Brain pericyte (primary cell): Measurements from ENCODE around the gene ZFP36.

ENCODE experiments used
- DNase-seq: peaks from one replicate; pipeline ENCODE4 v3.0.0-alpha.2; 2012; ENCODE audit warnings: low read depth, low spot score

Gene ZFP36

DNA sequence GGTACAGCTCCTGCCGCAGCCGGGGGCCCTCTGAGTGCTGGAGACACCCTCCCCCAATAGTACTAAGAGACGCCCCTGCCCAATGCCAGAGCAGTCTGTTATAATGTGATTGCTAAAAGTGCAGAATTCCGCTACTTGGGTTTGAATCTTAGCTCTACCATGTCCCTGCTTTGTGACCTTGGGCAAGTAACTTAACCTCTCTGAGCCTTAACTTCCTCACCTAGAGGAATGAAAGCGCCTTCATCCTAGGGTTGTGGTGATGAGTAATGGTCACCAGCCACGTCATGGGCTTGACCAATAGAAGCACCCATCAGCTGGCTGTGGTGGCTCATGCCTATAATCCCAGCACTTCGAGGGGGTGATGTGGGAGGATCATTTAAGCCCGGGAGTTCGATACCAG is 12.4 kb downstream of the ZFP36 start:
- no peak for DNase-seq

DNA sequence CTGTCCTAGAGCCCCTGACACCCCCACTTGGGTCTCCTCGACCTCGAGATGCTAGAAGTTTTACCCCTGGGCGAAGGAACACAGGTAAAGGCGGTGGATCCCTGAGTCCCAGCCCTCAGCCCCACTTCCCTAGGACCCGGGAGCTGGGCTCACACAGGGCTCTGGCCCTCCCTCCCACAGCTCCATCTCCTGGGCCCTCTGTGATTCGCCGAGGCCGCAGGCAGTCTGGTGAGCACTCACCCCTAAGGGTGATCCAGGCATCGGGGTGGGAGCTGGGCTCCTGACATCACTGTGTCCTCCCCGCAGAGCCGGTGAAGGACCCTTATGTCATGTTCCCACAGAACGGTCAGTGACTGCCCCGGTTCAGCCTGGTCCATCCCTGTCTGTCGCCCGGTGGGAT is 14.1 kb downstream of the ZFP36 start:
- no peak for DNase-seq

DNA sequence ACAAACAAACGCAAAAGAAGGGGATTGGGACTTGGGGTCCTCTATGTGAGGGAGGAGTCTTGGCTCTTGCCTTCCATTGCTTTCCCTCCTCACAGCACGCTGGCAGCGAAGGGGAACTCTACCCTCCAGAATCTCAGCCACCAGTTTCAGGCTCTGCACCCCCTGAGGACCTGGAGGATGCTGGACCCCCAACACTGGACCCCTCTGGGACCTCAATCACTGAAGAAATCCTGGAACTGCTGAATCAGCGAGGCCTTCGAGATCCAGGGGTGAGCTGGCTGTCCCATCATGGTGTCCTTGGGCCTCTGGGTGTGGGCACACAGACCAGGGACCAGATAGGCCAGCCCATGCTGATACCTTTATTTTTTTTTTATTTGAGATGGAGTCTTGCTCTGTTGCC is 15.4 kb downstream of the ZFP36 start:
- no peak for DNase-seq

DNA sequence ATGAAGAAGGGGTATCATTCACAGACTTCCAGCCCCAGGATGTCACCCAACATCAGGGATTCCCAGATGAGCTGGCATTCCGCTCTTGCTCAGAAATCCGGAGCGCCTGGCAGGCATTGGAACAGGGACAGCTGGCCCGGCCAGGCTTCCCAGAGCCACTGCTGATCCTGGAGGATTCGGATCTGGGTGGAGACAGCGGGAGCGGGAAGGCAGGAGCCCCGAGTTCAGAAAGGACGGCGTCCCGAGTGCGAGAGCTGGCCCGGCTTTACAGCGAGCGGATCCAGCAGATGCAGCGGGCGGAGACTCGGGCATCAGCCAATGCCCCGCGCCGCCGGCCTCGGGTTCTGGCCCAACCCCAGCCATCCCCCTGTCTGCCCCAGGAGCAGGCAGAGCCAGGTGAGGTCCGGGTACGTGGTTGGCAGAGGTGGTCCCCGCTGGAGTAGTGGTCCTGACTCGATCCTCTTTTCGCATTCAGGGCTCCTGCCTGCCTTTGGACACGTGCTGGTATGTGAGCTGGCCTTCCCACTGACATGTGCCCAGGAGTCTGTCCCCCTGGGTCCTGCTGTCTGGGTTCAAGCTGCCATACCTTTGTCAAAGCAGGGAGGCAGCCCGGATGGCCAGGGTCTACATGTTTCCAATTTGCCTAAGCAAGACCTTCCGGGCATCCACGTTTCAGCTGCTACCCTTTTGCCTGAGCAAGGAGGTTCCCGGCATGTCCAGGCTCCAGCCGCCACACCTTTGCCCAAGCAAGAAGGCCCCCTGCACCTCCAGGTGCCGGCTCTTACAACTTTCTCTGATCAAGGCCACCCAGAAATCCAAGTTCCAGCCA is 16.8 kb downstream of the ZFP36 start:
- no peak for DNase-seq

DNA sequence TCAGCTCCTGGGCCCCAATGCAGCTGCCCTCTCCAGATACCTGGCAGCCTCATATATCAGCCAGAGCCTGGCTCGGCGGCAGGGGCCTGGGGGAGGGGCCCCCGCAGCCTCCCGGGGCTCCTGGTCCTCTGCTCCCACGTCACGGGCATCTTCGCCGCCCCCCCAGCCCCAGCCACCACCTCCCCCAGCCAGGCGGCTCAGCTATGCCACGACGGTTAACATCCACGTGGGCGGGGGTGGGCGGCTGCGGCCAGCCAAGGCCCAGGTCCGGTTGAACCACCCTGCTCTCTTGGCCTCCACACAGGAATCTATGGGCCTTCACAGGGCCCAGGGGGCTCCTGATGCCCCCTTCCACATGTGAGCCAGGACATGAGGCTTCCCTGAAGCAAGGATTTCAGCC is 18.3 kb downstream of the ZFP36 start:
- no peak for DNase-seq

DNA sequence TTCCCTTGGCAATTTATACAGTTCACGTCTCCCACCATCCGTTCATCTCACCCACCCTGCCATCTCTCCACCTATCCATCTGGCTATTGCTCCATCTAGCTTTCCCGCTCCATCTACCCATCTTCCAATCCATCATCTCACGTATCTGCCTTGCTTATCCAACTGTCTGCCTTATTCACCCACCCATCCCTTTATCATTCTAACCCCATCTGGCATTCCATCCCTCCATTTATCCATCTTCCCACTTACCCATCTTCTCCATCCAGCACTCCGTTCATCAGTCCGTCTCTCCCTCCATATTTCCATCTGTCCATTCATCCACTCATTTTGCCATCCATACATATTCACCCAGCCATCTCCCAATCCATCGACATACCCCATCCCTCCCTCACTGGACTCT is 19.1 kb downstream of the ZFP36 start:
- no peak for DNase-seq

DNA sequence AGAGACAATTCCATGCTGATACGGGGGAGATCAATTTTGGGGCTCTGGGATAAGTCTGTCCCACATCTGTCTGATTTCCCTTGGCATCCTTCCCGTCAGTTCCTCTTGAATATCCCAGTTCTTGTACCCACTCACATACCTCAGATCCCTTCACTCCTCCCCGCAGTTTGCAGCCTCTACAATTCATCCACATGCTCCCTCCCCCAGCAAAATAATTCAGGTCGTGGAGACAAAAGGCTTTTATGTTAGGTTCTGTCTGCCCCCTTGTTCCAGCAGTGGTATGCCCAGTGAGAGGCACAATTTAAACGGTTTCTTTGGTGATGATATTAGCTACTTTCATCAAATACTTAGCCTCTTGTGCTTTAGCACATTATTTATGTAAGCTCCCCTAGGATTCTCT is 19.5 kb downstream of the ZFP36 start:
- no peak for DNase-seq

DNA sequence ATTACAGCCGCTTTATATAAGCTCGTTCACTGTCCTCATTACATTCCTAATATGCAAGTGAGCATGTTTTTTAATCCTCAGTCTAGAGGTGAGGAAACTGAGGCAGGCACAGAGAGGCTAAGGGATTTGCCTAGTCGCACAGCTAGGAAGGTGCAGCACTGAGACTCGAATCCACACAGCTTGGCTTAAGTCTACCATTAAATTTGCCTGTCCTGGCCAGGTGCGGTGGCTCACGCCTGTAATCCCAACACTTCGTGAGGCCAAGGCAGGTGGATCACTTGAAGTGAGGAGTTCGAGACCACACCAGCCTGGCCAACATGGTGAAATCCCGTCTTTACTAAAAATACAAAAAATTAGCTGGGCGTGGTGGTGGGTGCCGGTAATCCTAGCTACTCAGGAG is 21.1 kb downstream of the ZFP36 start:
- DNase-seq: no peak

DNA sequence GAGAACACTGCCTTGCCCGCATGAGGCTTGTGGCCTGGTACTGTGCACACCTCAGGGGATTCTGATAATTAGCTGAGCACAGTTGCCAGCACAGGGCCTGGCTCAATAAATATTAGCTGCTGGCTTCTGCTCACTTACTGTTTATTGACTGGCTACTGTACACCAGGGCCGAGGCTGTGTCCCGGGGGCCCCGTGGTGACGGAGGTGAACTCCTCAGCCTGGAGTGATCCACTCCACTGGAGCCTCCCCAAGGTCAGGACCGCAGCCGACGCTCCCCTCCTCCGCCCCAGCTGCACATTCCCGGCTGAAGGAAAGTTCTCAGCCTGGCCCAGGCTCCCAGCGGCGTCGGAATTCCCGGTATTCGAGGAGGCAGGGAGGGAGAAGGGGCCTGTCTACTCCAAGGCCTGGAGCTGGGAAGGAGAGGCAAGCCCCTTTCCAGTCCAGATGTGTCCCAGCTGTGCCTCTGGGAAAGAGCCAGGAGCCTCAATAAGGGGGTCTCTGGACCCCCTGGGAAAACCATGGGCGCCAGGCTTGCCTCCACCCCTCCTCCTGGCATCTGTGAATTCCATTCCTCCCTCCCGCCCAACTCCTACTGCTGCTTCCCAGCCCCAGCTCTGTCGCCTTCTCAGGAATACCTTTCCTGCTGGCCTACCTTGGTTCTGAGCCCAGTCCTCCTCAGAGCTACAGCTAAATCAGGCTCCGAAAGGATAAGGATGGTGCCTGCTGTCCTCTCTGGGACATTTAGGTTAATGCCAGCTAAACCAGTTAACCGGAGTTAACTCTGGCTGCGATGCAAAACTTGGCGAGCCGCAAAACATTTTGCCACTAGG is 21.9 kb downstream of the ZFP36 start:
- DNase-seq: peak; percentile 89

DNA sequence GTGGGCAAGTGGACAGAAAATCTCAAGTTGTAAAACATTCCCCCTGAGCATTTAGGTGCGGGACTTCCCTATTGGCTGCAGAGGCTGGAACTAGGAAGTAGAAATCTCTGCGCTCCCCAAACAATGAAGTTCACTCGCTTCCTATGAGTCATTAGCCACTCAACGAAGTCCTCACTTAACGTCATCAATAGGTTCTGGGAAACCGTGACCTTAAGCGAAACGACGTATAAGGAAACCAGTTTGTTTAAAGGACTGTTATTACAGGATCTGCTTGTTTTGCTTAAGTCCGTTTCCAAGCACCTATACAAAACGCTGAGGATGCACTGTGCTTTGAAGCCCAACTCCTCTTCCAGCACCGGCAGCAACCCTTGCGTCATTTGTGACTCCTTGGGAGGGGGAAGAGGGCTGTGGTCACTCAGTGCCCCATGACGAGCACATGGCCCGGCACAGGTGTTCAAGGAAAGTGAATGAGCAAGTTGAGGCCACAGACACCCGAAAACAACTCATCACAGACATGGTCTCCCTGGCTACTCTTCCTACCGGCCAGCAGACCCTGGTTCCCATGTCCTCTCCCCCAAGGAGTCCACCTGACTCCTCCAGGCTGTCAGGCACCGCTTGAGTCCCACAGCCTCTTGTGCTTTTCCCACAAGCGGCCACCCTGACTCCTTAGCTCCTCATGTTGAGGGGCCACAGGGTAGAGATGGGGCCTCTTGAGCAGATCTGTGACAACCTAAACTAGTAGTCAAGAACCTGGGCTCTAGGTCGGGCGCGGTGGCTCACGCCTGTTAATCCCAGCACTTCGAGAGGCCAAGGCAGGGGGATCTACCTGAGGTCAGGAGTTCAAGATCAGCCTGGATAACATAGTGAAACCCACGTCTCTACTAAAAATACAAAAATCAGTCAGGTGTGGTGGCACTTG is 24.3 kb downstream of the ZFP36 start:
- peak; percentile 97 for DNase-seq

DNA sequence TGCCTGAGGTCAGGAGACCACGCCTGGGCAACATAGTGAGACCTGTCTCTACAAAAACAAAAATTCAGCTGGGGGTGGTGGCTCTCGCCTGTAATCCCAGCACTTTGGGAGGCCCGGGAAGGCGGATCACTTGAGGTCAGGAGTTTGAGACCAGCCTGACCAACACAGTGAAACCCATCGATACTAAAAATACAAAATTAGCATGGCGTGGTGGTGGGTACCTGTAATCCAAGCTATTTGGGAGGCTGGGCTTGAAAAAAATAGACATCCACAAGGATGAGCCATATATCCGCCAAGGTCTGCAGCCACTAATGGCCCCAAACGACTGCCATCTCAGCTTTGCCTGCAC is 26.0 kb downstream of the ZFP36 start:
- DNase-seq: no peak

DNA sequence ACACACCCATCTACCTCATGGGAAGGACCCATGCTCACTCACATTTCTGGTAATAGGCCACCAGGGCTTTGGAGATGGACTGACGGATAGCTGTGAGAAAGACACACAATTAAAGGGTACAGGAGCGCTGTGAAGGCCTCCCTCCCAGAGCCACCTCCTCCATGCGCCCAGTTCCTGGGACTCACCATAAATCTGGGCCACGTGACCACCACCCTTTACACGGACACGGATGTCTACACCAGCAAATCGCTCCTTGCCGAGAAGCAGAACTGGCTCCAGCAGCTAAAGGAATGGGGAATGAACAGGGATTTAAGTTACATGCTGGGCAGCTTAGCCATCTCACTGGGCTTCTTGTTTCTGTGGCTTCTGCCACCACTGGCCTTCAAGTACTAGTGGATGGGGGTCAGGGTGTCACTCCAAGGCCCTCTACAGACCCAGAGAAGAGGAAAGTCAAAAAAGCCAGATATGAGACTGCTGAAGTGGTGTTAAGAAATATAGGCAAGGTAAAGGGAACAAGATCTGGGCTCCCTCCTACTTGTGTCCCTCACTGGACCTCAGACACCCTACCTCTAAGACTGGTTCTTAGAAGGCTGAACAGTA is 26.9 kb downstream of the ZFP36 start:
- no peak for DNase-seq

DNA sequence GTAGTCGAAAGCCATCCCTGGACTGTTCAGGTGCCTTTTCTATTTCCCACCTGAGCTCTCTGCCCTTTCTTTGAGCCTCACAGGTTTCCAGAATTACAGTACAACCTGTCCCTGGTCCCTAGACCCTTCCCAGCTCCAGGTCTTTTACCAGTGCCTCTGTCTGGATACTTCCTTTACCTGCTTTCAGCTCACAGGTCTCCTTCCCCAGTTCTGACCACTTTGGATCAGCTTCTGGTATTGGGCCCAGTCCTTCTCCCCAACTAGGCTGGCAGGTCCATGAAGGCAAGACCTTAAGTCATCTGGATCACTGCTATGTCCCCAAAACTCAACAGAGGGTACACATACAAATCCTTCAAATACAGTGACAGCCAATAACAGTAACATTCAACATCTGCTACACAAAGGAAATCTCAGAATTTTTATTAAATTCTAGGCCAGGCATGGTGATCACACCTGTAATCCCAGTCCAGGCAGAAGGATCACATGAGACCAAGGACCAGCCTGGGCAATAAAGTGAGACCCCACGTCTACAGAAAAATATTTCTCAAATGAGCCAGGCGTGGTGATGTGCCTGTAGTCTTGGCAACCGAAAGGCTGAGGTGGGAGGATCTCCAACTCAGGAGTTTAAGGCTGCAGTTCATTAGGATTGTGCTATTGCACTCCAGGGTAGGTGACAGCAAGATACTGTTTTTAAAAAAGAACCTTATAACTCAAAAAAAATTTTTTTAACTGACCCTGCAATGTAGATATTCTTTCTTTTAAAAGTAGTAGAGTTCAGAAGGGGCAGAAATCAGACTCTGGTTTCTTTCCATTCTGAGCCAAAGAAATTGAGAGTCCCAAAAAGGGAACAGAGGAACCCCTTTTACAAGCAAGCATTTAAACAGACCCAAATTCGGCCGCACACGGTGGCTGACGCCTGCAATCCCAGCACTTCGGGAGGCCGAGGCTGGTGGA is 27.8 kb downstream of the ZFP36 start:
- no peak for DNase-seq

DNA sequence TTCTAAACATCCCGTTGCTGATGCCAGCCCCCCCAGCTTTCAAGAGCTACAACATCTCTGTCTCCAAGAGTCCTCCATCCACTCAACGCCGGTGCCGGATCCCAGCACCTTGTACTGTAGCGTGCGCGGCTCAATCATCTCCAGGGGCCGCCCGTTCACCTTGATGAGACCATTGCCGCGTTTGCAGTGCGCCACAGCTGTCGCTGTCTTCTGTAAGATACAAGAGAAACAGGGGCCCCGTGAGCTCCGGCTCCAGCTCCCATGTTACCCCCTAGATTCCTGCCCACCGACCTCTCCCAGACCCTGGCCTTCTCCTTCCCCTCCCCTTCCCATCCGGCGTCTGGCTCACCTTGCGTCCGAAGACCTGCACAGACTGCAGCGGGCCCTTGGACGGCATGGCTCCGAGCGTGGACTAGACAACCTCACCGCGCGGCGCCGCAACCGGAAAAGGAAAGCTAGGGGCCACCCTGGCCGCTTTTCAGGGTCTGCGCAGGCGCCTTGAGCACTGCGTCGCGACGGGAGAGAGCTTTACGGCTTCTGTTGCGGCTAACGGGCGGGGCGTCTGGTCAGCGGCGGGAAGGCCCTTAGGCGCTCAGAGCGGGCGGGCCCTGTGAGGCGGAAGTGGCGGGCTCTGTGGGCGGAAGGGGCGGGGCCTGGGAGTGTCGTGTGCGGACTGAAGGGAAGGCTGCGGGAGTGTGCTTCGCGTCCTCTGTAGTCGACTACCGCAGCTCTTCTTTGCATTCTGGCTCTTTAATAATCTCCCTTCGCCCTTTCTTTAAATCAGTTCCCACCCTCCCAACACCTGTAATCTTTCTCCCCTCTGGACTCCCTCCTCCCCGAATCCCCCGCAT is 29.1 kb downstream of the ZFP36 start, which contains the start of gene RPS16:
RPS16 (minus strand) TSS at position 451 of the 851 bp plus-strand sequence; CDS start at position 397, 54 bp downstream.
- peak; percentile 92 for DNase-seq

DNA sequence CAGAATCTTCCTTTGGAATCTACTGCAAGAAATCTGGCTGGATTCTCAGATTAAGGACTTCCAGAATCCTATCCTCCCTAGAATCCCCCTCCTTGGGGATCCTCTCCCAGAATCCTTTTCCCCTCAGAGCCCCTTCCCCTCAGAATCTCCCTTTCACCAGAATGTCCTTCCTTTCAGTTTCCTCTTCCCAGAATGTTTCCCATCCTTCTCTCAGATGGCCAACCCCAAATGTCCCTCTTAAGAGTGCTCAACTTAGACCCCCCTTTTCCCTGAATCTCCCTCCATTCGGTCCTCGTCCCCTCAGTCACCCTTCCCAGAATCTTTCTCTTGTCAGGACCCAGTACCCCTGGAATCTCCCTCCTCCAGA is 29.7 kb downstream of the ZFP36 start:
- DNase-seq: no peak

DNA sequence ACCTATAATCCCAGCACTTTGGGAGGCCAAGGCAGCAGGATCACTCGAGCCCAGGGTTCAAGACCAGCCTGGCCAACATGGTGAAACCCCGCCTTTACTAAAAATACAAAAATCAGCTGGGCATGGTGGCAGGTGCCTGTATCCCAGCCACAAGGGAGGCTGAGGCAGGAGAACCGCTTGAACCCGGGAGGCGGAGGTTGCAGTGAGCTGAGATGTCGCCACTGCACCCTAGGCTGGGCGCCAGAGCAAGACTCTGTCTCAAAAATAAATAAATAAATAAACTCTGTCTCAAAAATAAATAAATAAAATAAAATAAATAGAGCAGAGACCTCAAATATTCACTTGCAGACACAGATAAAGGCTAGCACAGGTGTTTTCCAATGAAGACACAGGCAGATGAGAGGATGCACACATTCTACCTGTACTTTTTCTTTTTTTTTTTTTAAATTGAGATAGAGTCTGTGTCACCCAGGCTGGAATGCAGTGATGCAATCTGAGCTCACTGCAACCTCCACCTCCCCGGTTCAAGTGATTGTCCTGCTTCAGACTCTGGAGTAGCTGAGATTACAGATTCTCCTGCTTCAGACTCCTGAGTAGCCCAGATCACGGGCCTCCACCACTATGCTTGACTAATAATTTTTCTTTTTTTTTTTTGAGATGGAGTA is 31.8 kb downstream of the ZFP36 start:
- DNase-seq: no peak

DNA sequence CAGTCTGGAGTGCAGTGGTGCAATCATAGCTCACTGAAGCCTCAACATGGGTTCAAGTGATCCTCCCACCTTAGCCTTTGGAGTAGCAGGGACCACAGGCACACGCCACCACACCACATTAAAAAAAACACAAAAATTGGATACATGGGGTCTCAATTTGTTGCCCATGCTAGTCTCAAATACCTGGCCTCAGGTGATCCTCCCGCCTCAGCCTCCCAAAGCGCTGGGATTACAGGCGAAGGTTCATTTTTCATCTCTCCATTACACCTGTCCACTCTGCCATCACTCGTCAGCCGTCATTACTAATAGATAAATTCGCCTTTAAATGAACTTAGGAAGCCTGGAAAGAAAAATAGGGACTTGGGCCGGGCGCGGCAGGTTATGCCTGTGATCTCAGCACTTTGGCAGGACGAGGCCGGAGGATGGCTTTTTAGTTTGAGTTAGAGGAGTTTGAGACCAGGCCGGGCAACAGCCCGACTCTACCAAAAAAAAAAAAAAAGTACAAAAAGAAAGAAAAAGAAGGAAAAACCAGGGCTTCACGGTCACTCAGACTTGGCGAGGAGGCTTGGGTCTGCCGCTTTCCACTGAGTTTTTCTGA is 38.0 kb downstream of the ZFP36 start:
- no peak for DNase-seq
